Neural cell (in vitro differentiated cells): ENCODE results near the gene USB1. TPM values are rescaled to one million over a fixed set of nuclear protein-coding genes. Genes with fewer than 3 reads are reported as not detected.

Experiments used
- H2AFZ ChIP-seq: fragments of 200-600, 300-800 bp; sonication (generic), shearing (Covaris generic); 2 replicates; pipeline ENCODE4 v1.6.0; 2014; ENCODE audit warnings: low read depth, mild to moderate bottlenecking, antibody characterized with exemption, low read length, moderate library complexity
- H3F3A ChIP-seq: fragments of 200-600 bp; shearing (Covaris generic); 2 replicates; pipeline ENCODE4 v1.6.1; 2016; ENCODE audit warnings: mild to moderate bottlenecking, moderate library complexity, mixed read lengths, antibody characterized with exemption, low read length; ENCODE audit not compliant: insufficient read depth, poor library complexity, severe bottlenecking
- H3K27ac ChIP-seq: fragments of 200-600, 300-800 bp; sonication (generic), shearing (Covaris generic); 2 replicates; pipeline ENCODE4 v1.5.1; 2014; ENCODE audit warnings: mild to moderate bottlenecking, low read length, moderate library complexity
- H3K27me3 ChIP-seq: fragments of 300-800, 200-600 bp; sonication (generic), shearing (Covaris generic); 2 replicates; pipeline ENCODE4 v1.6.0; 2014; ENCODE audit warnings: mild to moderate bottlenecking, low read depth, low read length, moderate library complexity; ENCODE audit not compliant: insufficient read depth
- H3K36me3 ChIP-seq: fragments of 300-800, 200-600 bp; sonication (generic), shearing (Covaris generic); 2 replicates; pipeline ENCODE4 v1.5.1; 2014; ENCODE audit warnings: mild to moderate bottlenecking, antibody characterized with exemption, low read length, moderate library complexity; ENCODE audit not compliant: insufficient read depth
- H3K4me2 ChIP-seq: fragments of 300-800, 200-600 bp; sonication (generic), shearing (Covaris generic); 2 replicates; pipeline ENCODE4 v1.6.0; 2014; ENCODE audit warnings: mild to moderate bottlenecking, low read length
- H3K4me3 ChIP-seq: fragments of 300-800, 200-600 bp; sonication (generic), shearing (Covaris generic); 2 replicates; pipeline ENCODE4 v1.5.1; 2014; ENCODE audit warnings: mild to moderate bottlenecking, low read length, moderate library complexity
- H3K79me2 ChIP-seq: fragments of 200-600 bp; shearing (Covaris generic); replicated peaks from 2 replicates; pipeline ENCODE4 v1.6.0; 2014; ENCODE audit warnings: mild to moderate bottlenecking, low read length, moderate library complexity; ENCODE audit not compliant: insufficient read depth
- H3K9ac ChIP-seq: fragments of 300-800, 200-600 bp; sonication (generic), shearing (Covaris generic); 2 replicates; pipeline ENCODE4 v1.6.1; 2016; ENCODE audit warnings: mild to moderate bottlenecking, low read length, mixed read lengths
- H3K9me2 ChIP-seq: fragments of 200-600 bp; shearing (Covaris generic); 2 replicates; pipeline ENCODE4 v1.6.1; 2016; ENCODE audit warnings: mild to moderate bottlenecking, low read length, mixed read lengths; ENCODE audit not compliant: insufficient read depth
- H3K9me3 ChIP-seq: fragments of 200-600, 300-800 bp; sonication (generic), shearing (Covaris generic); 2 replicates; pipeline ENCODE4 v1.6.1; 2016; ENCODE audit warnings: mild to moderate bottlenecking, mixed run types, low read length, moderate library complexity, mixed read lengths
- H4K20me1 ChIP-seq: fragments of 200-600 bp; shearing (Covaris generic); 2 replicates; pipeline ENCODE4 v1.6.1; 2016; ENCODE audit warnings: mild to moderate bottlenecking, mixed run types; ENCODE audit not compliant: insufficient read depth
- CTCF ChIP-seq: fragments of 450-650 bp; IDR thresholded peaks from 2 replicates; pipeline ENCODE4 v1.5.1; 2014; ENCODE audit warnings: antibody characterized with exemption, mild to moderate bottlenecking, moderate library complexity; ENCODE audit not compliant: poor library complexity, severe bottlenecking
- EP300 ChIP-seq: fragments of 450-650 bp; conservative IDR thresholded peaks from 2 replicates; pipeline ENCODE4 v1.6.1; 2014; ENCODE audit warnings: antibody characterized with exemption, mild to moderate bottlenecking, moderate library complexity; ENCODE audit not compliant: poor library complexity, severe bottlenecking
- EZH2 ChIP-seq: fragments of 200-600, 300-800 bp; shearing (Covaris generic), sonication (generic); IDR thresholded peaks from 2 replicates; pipeline ENCODE4 v1.6.1; 2014; ENCODE audit warnings: antibody characterized with exemption, low read length, borderline replicate concordance, mild to moderate bottlenecking; ENCODE audit not compliant: insufficient read depth, poor library complexity, severe bottlenecking
- MXI1 ChIP-seq: fragments of 450-650 bp; conservative IDR thresholded peaks from 2 replicates; pipeline ENCODE4 v1.6.1; 2014; ENCODE audit warnings: antibody characterized with exemption, mild to moderate bottlenecking; ENCODE audit not compliant: poor library complexity, severe bottlenecking
- POLR2AphosphoS5 ChIP-seq: IDR thresholded peaks from 2 replicates; pipeline ENCODE4 v1.6.1; 2012
- RAD21 ChIP-seq: fragments of 450-650 bp; conservative IDR thresholded peaks from 2 replicates; pipeline ENCODE4 v1.6.1; 2014; ENCODE audit warnings: antibody characterized with exemption, mild to moderate bottlenecking, moderate library complexity
- SMC3 ChIP-seq: fragments of 450-650 bp; conservative IDR thresholded peaks from 2 replicates; pipeline ENCODE4 v1.6.1; 2014; ENCODE audit warnings: antibody characterized with exemption, mild to moderate bottlenecking, moderate library complexity; ENCODE audit not compliant: poor library complexity
- TAF1 ChIP-seq: IDR thresholded peaks from 2 replicates; pipeline ENCODE4 v1.6.1; 2012; ENCODE audit warnings: low read depth
- polyA plus RNA-seq: library from polyadenylated mRNA; depleted of rRNA; stranded (reverse); fragments of >200 nt; gene quantifications from 2 replicates; pipeline ENCODE4 v1.2.3, GENCODE V29; 2014
- TF ChIP-seq, protein P1 (sequence below): IDR thresholded peaks from 2 replicates; pipeline ENCODE4 v1.6.1; 2012; ENCODE audit warnings: borderline replicate concordance

Gene USB1
- polyA plus RNA-seq, 1 donor from 2014 or later = 25.7 TPM

DNA sequence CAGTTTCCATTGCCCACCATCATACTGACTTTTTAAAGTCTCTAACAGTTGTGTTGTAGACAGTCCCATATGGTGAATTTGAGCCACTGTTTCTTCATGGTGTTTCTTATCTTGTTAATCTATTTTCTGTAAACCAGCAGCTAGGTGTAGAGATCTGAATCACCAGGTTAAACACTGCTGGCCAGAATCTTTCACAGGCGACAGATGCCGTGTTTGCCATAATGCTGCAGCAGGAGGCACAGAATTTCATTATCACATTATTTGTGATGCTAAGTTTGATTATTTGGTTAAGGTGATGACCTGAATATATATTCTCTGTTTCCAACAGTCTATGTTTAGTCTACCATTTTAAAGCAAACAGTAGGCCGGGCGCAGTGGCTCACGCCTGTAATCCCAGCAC is 18.8 kb upstream of the USB1 start:
- no peak overlapping the region for H3K4me3 ChIP-seq
- H3K36me3 ChIP-seq = no peaks in the 10 kb centered on the region
- H3K4me2 ChIP-seq = no peak overlapping the region
- H3K27me3 ChIP-seq = peaks cover 30% of the 10 kb centered on the region
- H3K27ac ChIP-seq = no peak overlapping the region
- H4K20me1 ChIP-seq = no peaks in the 10 kb centered on the region
- no peak overlapping the region for H3K9ac ChIP-seq
- H3K79me2 ChIP-seq = no peaks in the 10 kb centered on the region
- TF ChIP-seq, protein P1, sequence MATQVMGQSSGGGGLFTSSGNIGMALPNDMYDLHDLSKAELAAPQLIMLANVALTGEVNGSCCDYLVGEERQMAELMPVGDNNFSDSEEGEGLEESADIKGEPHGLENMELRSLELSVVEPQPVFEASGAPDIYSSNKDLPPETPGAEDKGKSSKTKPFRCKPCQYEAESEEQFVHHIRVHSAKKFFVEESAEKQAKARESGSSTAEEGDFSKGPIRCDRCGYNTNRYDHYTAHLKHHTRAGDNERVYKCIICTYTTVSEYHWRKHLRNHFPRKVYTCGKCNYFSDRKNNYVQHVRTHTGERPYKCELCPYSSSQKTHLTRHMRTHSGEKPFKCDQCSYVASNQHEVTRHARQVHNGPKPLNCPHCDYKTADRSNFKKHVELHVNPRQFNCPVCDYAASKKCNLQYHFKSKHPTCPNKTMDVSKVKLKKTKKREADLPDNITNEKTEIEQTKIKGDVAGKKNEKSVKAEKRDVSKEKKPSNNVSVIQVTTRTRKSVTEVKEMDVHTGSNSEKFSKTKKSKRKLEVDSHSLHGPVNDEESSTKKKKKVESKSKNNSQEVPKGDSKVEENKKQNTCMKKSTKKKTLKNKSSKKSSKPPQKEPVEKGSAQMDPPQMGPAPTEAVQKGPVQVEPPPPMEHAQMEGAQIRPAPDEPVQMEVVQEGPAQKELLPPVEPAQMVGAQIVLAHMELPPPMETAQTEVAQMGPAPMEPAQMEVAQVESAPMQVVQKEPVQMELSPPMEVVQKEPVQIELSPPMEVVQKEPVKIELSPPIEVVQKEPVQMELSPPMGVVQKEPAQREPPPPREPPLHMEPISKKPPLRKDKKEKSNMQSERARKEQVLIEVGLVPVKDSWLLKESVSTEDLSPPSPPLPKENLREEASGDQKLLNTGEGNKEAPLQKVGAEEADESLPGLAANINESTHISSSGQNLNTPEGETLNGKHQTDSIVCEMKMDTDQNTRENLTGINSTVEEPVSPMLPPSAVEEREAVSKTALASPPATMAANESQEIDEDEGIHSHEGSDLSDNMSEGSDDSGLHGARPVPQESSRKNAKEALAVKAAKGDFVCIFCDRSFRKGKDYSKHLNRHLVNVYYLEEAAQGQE = no peak
- TF ChIP-seq EP300 (no peak), CTCF (no peak), POLR2AphosphoS5 (no peak), EZH2 (no peak), TAF1 (no peak), RAD21 (no peak), SMC3 (no peak), MXI1 (no peak)
- H3F3A ChIP-seq = no peaks in the 10 kb centered on the region
- H3K9me3 ChIP-seq = no peaks in the 10 kb centered on the region
- no peaks in the 10 kb centered on the region for H3K9me2 ChIP-seq
- H2AFZ ChIP-seq = no peak overlapping the region

DNA sequence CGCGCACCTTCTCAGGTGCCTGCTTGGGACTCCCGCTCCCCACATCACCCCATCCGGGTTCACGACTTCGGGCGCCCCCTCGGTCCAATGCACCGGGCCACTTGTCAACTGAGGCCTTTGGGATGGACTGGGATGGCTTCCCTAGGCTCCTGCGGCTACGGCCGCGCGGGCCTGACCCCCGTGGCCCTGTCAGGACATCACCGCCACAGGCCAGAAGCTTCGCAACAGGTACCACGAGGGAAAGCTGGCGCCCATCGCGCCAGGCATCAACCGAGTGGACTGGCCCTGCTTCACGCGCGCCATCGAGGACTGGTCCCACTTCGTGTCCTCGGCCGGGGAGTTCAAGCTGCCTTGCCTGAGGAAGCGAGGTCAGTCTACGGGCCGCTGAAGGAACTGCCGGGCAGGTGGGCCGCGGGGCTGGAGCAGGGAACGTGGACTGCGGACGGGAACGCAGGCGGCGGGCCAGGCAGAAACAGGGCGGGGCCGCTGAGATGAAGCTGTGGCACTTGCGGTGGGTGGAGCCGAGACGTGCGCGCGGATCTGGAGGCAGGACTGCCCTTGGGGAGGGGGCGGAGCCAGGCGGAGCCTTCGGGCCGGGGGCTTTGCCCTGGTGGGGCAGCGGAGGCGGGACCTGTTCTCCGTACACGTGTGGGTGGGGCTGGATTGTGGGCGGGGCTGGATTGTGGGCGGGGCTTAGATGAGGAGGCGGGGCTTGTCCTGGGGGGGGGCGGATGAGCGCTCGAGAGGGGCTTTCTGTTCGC is 16.6 kb upstream of the USB1 start:
- no peaks in the 10 kb centered on the region for H4K20me1 ChIP-seq
- no peaks in the 10 kb centered on the region for H3F3A ChIP-seq
- H2AFZ ChIP-seq = no peak overlapping the region
- H3K4me2 ChIP-seq = no peak overlapping the region
- no peaks in the 10 kb centered on the region for H3K9me3 ChIP-seq
- peak overlapping the region; percentile 68 for H3K4me3 ChIP-seq
- no peak overlapping the region for H3K27ac ChIP-seq
- no peaks in the 10 kb centered on the region for H3K79me2 ChIP-seq
- no peak for TF ChIP-seq EP300
- TF ChIP-seq RAD21 = no peak
- no peak for TF ChIP-seq TAF1
- no peak for TF ChIP-seq MXI1
- TF ChIP-seq, protein P1 = no peak
- no peak for TF ChIP-seq SMC3
- TF ChIP-seq CTCF = no peak
- TF ChIP-seq POLR2AphosphoS5 = no peak
- TF ChIP-seq EZH2 = no peak
- no peaks in the 10 kb centered on the region for H3K36me3 ChIP-seq
- peak overlapping the region; percentile 45 for H3K9ac ChIP-seq
- H3K9me2 ChIP-seq = no peaks in the 10 kb centered on the region
- peaks cover 30% of the 10 kb centered on the region for H3K27me3 ChIP-seq
